ENCODE results near the gene C1QTNF1. TPM values are rescaled to one million over a fixed set of nuclear protein-coding genes. Genes with fewer than 3 reads are reported as not detected.

Gene C1QTNF1
- total RNA-seq, 1 experiment from 2014 or later, result 4.0 TPM

- RAD21 ChIA-PET (ENCODE audit: low non-redundant PET in 1 of 2, low total read pairs in 2 of 2, uncharacterized antibody in 2 of 2, unreplicated experiment in 2 of 2), result interaction anchor here (0.8 to 1.4 kb wide), 3 partner anchors 22 to 61 kb away, joined by 3 to 4 read pairs (median 3); no protein-coding TSS in a partner anchor
- no peak overlapping the region for H3K9ac ChIP-seq (ENCODE audit: low read length)
- H3K36me3 ChIP-seq (ENCODE audit: control insufficient read depth in 1 of 2, insufficient read depth in 2 of 2, low read length in 2 of 2), result no peaks in the 10 kb centered on the region
- intact Hi-C loops (cut with micrococcal nuclease), result no loop called here
- H3K4me2 ChIP-seq (ENCODE audit: low read length), result no peak overlapping the region
- H3K9me2 ChIP-seq (ENCODE audit: insufficient read depth), result no peaks in the 10 kb centered on the region
- CTCF ChIA-PET, result interaction anchor here (0.6 to 3.8 kb wide), 11 partner anchors 8 to 67 kb away, joined by 3 to 23 read pairs (median 6); no protein-coding TSS in a partner anchor
- TF ChIP-seq ZFX (IDR thresholded peaks at IDR 0.05) (no peak), SIN3A (IDR thresholded peaks at IDR 0.05; ENCODE audit: low read depth) (no peak), POLR2A (IDR thresholded peaks at IDR 0.05; ENCODE audit: borderline replicate concordance, extremely low read depth, insufficient read depth, insufficient read length) (no peak), JUND (IDR thresholded peaks at IDR 0.05) (no peak), FOSL1 (IDR thresholded peaks at IDR 0.05; ENCODE audit: low read depth) (no peak), RAD21 (IDR thresholded peaks at IDR 0.05; ENCODE audit: low read depth) (no peak), EZH2 (IDR thresholded peaks at IDR 0.05) (no peak), POLR2AphosphoS5 (IDR thresholded peaks at IDR 0.05; ENCODE audit: low read depth, low read length) (no peak), REST (IDR thresholded peaks at IDR 0.05; ENCODE audit: low read depth) (no peak), ZBTB33 (IDR thresholded peaks at IDR 0.05; ENCODE audit: extremely low read depth, insufficient replicate concordance, low read length) (no peak), MAX (IDR thresholded peaks at IDR 0.05) (no peak), EZH2phosphoT487 (IDR thresholded peaks at IDR 0.05; ENCODE audit: borderline replicate concordance) (no peak), SP1 (IDR thresholded peaks at IDR 0.05; ENCODE audit: low read depth) (no peak), EGR1 (IDR thresholded peaks at IDR 0.05; ENCODE audit: low read depth) (no peak), CTCF (IDR thresholded peaks at IDR 0.05 in 2 of 3, conservative IDR thresholded peaks at IDR 0.05 in 1 of 3; ENCODE audit: borderline replicate concordance in 1 of 3, insufficient read depth in 1 of 3, low read depth in 2 of 3, low read length in 2 of 3) (no peak), CEBPB (IDR thresholded peaks at IDR 0.05; ENCODE audit: low read depth) (no peak)
- no peaks in the 10 kb centered on the region for H4K20me1 ChIP-seq (ENCODE audit: insufficient read depth)
- no peak overlapping the region for H3K4me3 ChIP-seq (replicated peaks in 1 of 2; ENCODE audit: low read depth in 1 of 2, low read length in 2 of 2)
- no peak for ATAC-seq
- H2AFZ ChIP-seq (ENCODE audit: low read depth, low read length, poor library complexity, severe bottlenecking), result no peak overlapping the region
- H3K9me3 ChIP-seq (ENCODE audit: control insufficient read depth in 1 of 2, insufficient read depth in 1 of 2, low read depth in 1 of 2, low read length in 2 of 2), result no peaks in the 10 kb centered on the region
- POLR2A ChIA-PET, result no interaction called here
- H3K4me1 ChIP-seq (ENCODE audit: control insufficient read depth in 1 of 2, insufficient read depth in 2 of 2, low read length in 2 of 2), result peaks cover 12 to 32% of the 10 kb centered on the region in 2 experiments
- DNase-seq (ENCODE audit: low read depth, low spot score), result no peak
- H3K27me3 ChIP-seq (ENCODE audit: insufficient read depth, low read length), result no peaks in the 10 kb centered on the region
- no TSS peak for BruUV-seq (replicated peaks)
- no peak overlapping the region for H3K27ac ChIP-seq (ENCODE audit: low read depth, low read length)
- no peaks in the 10 kb centered on the region for H3K79me2 ChIP-seq (ENCODE audit: insufficient read depth, low read length)
Observed at GRCh38 chr17:79020631-79021301, 3.2 kb upstream of the C1QTNF1 start.

Data from HCT116 (cell line).